DMS 273 treated with DMSO at 0.1 percent for 48 hours (cell line): ENCODE measurements around the gene CPTP.
"Not testable (repeated sequence)": the region's sequence is repeated elsewhere in the genome, so short reads cannot be mapped to it uniquely, and the experiment has no call there.

Experiments
- DNase-seq: peaks from one replicate; lab custom pipeline; 2025; lab: John Stamatoyannopoulos, UW

Gene CPTP

GRCh38 chr1:1306661-1307260 is 17.8 kb upstream of the CPTP start:
- DNase-seq: no peak

GRCh38 chr1:1307261-1307922 is 17.2 kb upstream of the CPTP start:
- DNase-seq: no peak

- DNase-seq: peak; percentile 80
These were observed 16.5 kb upstream of the CPTP start, which contains the start of the genes ACAP3 and PUSL1 for GRCh38 chr1:1307923-1308755. TSS of gene ACAP3 (minus strand) at chr1:1307930. CDS start at chr1:1307815, 115 bp downstream. TSS of gene PUSL1 (plus strand) at chr1:1308597. CDS start at chr1:1308644, 47 bp downstream.

- DNase-seq: no peak
These were observed 15.8 kb upstream of the CPTP start for GRCh38 chr1:1308756-1309250.

GRCh38 chr1:1309251-1310108 is 15.1 kb upstream of the CPTP start:
- no peak for DNase-seq

- DNase-seq: no peak
These were observed 14.6 kb upstream of the CPTP start for GRCh38 chr1:1310109-1310385.

GRCh38 chr1:1310476-1311053 is 14.0 kb upstream of the CPTP start:
- DNase-seq: no peak

GRCh38 chr1:1311107-1312104 is 13.2 kb upstream of the CPTP start:
- DNase-seq: no peak

- DNase-seq: no peak
These were observed 11.9 kb upstream of the CPTP start for GRCh38 chr1:1312450-1313314.

GRCh38 chr1:1313500-1314236 is 10.9 kb upstream of the CPTP start:
- DNase-seq: no peak

GRCh38 chr1:1314237-1314586 is 10.4 kb upstream of the CPTP start:
- DNase-seq: no peak

GRCh38 chr1:1314678-1315335 is 9.8 kb upstream of the CPTP start:
- no peak for DNase-seq

- DNase-seq: no peak
These were observed 9.1 kb upstream of the CPTP start for GRCh38 chr1:1315435-1315954.

GRCh38 chr1:1316199-1316598 is 8.4 kb upstream of the CPTP start:
- not testable (repeated sequence) for DNase-seq

GRCh38 chr1:1317420-1317819 is 7.2 kb upstream of the CPTP start:
- no peak for DNase-seq

GRCh38 chr1:1318131-1318652 is 6.4 kb upstream of the CPTP start:
- DNase-seq: peak; percentile 88

- DNase-seq: no peak
These were observed 5.6 kb upstream of the CPTP start for GRCh38 chr1:1318777-1319645.
